HepG2 (cell line): ENCODE results near the gene SERPINF2. TPM values are rescaled to one million over a fixed set of nuclear protein-coding genes. Genes with fewer than 3 reads are reported as not detected.

ENCODE experiments used
- AHR ChIP-seq: IDR thresholded peaks from 2 replicates; pipeline ENCODE4 v1.6.1; 2018; ENCODE audit warnings: missing genetic modification reagents, missing compliant biosample characterization
- ELF4 ChIP-seq: sonication (generic); formaldehyde crosslinking; IDR thresholded peaks from 2 replicates; pipeline ENCODE4 v1.5.0; 2020; ENCODE audit warnings: missing genetic modification reagents, mild to moderate bottlenecking, moderate library complexity, borderline replicate concordance
- EZH2 ChIP-seq: conservative IDR thresholded peaks from 2 replicates; pipeline ENCODE4 v1.6.1; 2012; ENCODE audit warnings: mild to moderate bottlenecking, low read depth, low read length, moderate library complexity
- MYNN ChIP-seq: sonication (generic); formaldehyde crosslinking; IDR thresholded peaks from 2 replicates; pipeline ENCODE4 v1.4.0; 2020; ENCODE audit warnings: mild to moderate bottlenecking, low read depth, missing genetic modification reagents
- NCOR1 ChIP-seq: fragments of 200-600 bp; sonication (generic); IDR thresholded peaks from 2 replicates; pipeline ENCODE4 v1.7.0; 2017; ENCODE audit warnings: antibody characterized with exemption, low read length, borderline replicate concordance
- NFE2L2 ChIP-seq: fragments of 150-350 bp; IDR thresholded peaks from 2 replicates; pipeline ENCODE4 v1.6.1; 2014; ENCODE audit warnings: low read length
- NFIC ChIP-seq: IDR thresholded peaks from 2 replicates; pipeline ENCODE4 v1.6.1; 2012; ENCODE audit warnings: mild to moderate bottlenecking, low read length, inconsistent platforms
- SMARCC2 ChIP-seq: fragments of 450-650 bp; IDR thresholded peaks from 2 replicates; pipeline ENCODE4 v1.6.1; 2017; ENCODE audit warnings: antibody characterized with exemption, mild to moderate bottlenecking
- SNAPC2 ChIP-seq: sonication (generic); formaldehyde crosslinking; IDR thresholded peaks from 2 replicates; pipeline ENCODE4 v1.8.1; 2022; ENCODE audit warnings: mild to moderate bottlenecking, missing genetic modification reagents
- STAT5B ChIP-seq: sonication (generic); formaldehyde crosslinking; IDR thresholded peaks from 2 replicates; pipeline ENCODE4 v1.4.0; 2020; ENCODE audit warnings: missing genetic modification reagents
- TCF12 ChIP-seq, 2 experiments: fragments of 450-650 bp in 1 of 2; sonication (generic) in 1 of 2; formaldehyde crosslinking in 1 of 2; IDR thresholded peaks; 2 replicates each; pipeline versions ENCODE4 v1.6.1 to v1.8.0; 2017 to 2022; ENCODE audit warnings: antibody characterized with exemption in 1 of 2, mild to moderate bottlenecking in 1 of 2, missing genetic modification reagents in 1 of 2, moderate library complexity in 1 of 2
- ZBTB3 ChIP-seq: sonication (generic); formaldehyde crosslinking; IDR thresholded peaks from 2 replicates; pipeline ENCODE4 v1.4.0; 2020; ENCODE audit warnings: low read depth, mild to moderate bottlenecking, moderate library complexity, missing genetic modification reagents, borderline replicate concordance
- ZKSCAN1 ChIP-seq: fragments of 150-350 bp; IDR thresholded peaks from 2 replicates; pipeline ENCODE4 v1.6.1; 2014; ENCODE audit warnings: low read length
- ZNF12 ChIP-seq: sonication (generic); formaldehyde crosslinking; IDR thresholded peaks from 2 replicates; pipeline ENCODE4 v1.5.0; 2020; ENCODE audit warnings: missing genetic modification reagents
- ZNF24 ChIP-seq: fragments of 450-650 bp; IDR thresholded peaks from 2 replicates; pipeline ENCODE4 v1.6.1; 2017; ENCODE audit warnings: antibody characterized with exemption, mild to moderate bottlenecking
- ZNF282 ChIP-seq: fragments of 450-650 bp; IDR thresholded peaks from 2 replicates; pipeline ENCODE4 v1.6.1; 2018; ENCODE audit not compliant: partially characterized antibody
- ZNF354B ChIP-seq: sonication (generic); formaldehyde crosslinking; IDR thresholded peaks from 2 replicates; pipeline ENCODE4 v1.8.0; 2022; ENCODE audit warnings: mild to moderate bottlenecking, missing genetic modification reagents
- ZNF432 ChIP-seq: sonication (generic); formaldehyde crosslinking; IDR thresholded peaks from 2 replicates; pipeline ENCODE4 v1.5.0; 2020; ENCODE audit warnings: missing genetic modification reagents, mild to moderate bottlenecking, borderline replicate concordance
- ZNF556 ChIP-seq: sonication (generic); formaldehyde crosslinking; IDR thresholded peaks from 2 replicates; pipeline ENCODE4 v1.4.0; 2020; ENCODE audit warnings: mild to moderate bottlenecking, missing genetic modification reagents, borderline replicate concordance
- ZNF563 ChIP-seq: sonication (generic); formaldehyde crosslinking; IDR thresholded peaks from 2 replicates; pipeline ENCODE4 v1.8.0; 2022; ENCODE audit warnings: mild to moderate bottlenecking, moderate library complexity, missing genetic modification reagents
- ZNF607 ChIP-seq: sonication (generic); formaldehyde crosslinking; IDR thresholded peaks from 2 replicates; pipeline ENCODE4 v1.5.1; 2020; ENCODE audit warnings: missing genetic modification reagents, mild to moderate bottlenecking, borderline replicate concordance
- ZNF724P ChIP-seq: sonication (generic); formaldehyde crosslinking; IDR thresholded peaks from 2 replicates; pipeline ENCODE4 v1.8.0; 2022; ENCODE audit warnings: missing genetic modification reagents, borderline replicate concordance
- ZNF788 ChIP-seq: sonication (generic); formaldehyde crosslinking; IDR thresholded peaks from 2 replicates; pipeline ENCODE4 v1.5.0; 2020; ENCODE audit warnings: mild to moderate bottlenecking, missing genetic modification reagents, borderline replicate concordance
- polyA plus RNA-seq, 8 experiments: library from polyadenylated mRNA; depleted of rRNA in 3 of 8; stranded (reverse) in 7 of 8; unstranded in 1 of 8; fragments of >200 nt; fragmentation: Illumina TruSeq in 4 of 8; extraction: Trizol in 4 of 8; gene quantifications; 2 replicates each; pipeline versions ENCODE4 v1.2.1 to v1.2.3, GENCODE V29; 2011 to 2016; ENCODE audit warnings: low read depth in 4 of 8, missing spikeins in 1 of 8, mixed read lengths in 1 of 8; ENCODE audit not compliant: insufficient read depth in 1 of 8
- total RNA-seq, 5 experiments: library from RNA; depleted of rRNA; stranded (reverse); fragments of >200 nt; fragmentation: Illumina TruSeq; extraction: Trizol; gene quantifications; 2 replicates each; pipeline ENCODE4 v1.2.3, GENCODE V29; 2016; ENCODE audit warnings: low read depth in 1 of 5
- TF ChIP-seq, protein P1 (sequence below): sonication (generic); formaldehyde crosslinking; IDR thresholded peaks from 2 replicates; pipeline ENCODE4 v1.4.0; 2020; ENCODE audit warnings: missing genetic modification reagents
- TF ChIP-seq, protein P2 (sequence below): sonication (generic); formaldehyde crosslinking; IDR thresholded peaks from 2 replicates; pipeline ENCODE4 v1.8.0; 2023; ENCODE audit warnings: mild to moderate bottlenecking, missing genetic modification reagents
- TF ChIP-seq, protein P3 (sequence below): sonication (generic); formaldehyde crosslinking; IDR thresholded peaks from 2 replicates; pipeline ENCODE4 v1.4.0; 2020; ENCODE audit warnings: missing genetic modification reagents, borderline replicate concordance

SERPINF2 gene
- total and polyA plus RNA-seq, 2 of the 13 experiments (the other 11 are each of a cell fraction or from before 2014, with no cell fraction given), result 309 to 548 TPM

DNA sequence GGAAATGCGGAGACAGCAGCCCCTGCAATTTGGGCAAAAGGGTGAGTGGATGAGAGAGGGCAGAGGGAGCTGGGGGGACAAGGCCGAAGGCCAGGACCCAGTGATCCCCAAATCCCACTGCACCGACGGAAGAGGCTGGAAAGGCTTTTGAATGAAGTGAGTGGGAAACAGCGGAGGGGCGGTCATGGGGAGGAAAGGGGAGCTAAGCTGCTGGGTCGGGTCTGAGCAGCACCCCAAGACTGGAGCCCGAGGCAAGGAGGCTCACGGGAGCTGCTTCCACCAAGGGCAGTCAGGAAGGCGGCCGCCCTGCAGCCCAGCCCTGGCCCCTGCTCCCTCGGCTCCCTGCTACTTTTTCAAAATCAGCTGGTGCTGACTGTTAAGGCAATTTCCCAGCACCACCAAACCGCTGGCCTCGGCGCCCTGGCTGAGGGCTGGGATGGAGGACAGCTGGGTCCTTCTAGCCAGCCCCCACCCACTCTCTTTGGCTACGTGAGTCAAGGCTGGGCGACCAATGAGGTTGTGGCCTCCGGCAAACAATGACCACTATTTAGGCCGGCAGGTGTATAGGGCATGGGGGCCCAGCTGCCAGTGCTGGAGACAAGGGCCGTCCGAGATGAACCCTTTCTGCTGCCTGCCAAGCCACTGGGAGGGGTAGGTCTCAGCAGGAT is 19.7 kb downstream of the SERPINF2 start (continued):
- TF ChIP-seq ZKSCAN1, result no peak
- TF ChIP-seq ELF4, result no peak
- TF ChIP-seq EZH2, result no peak
- no peak; the same call in 1 of the 2 replicates for TF ChIP-seq ZNF724P
- TF ChIP-seq ZNF607 (CRISPR knock-in tag), result no peak
- TF ChIP-seq, protein P1, sequence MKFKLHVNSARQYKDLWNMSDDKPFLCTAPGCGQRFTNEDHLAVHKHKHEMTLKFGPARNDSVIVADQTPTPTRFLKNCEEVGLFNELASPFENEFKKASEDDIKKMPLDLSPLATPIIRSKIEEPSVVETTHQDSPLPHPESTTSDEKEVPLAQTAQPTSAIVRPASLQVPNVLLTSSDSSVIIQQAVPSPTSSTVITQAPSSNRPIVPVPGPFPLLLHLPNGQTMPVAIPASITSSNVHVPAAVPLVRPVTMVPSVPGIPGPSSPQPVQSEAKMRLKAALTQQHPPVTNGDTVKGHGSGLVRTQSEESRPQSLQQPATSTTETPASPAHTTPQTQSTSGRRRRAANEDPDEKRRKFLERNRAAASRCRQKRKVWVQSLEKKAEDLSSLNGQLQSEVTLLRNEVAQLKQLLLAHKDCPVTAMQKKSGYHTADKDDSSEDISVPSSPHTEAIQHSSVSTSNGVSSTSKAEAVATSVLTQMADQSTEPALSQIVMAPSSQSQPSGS (CRISPR knock-in tag), result no peak
- TF ChIP-seq, protein P2, sequence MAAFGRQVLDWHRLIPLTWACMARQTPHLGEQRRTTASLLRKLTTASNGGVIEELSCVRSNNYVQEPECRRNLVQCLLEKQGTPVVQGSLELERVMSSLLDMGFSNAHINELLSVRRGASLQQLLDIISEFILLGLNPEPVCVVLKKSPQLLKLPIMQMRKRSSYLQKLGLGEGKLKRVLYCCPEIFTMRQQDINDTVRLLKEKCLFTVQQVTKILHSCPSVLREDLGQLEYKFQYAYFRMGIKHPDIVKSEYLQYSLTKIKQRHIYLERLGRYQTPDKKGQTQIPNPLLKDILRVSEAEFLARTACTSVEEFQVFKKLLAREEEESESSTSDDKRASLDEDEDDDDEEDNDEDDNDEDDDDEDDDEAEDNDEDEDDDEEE (CRISPR knock-in tag), result no peak; the same call in 1 of the 2 replicates
- no peak for TF ChIP-seq NCOR1
- no peak for TF ChIP-seq ZNF24
- TF ChIP-seq ZNF563, result no peak
- no peak for TF ChIP-seq ZNF354B (CRISPR knock-in tag)
- TF ChIP-seq ZNF788 (CRISPR knock-in tag), result 0 out of 2 replicates have a peak, but pooled peaks have one; percentile 2
- TF ChIP-seq NFE2L2, result no peak
- no peak for TF ChIP-seq AHR (CRISPR knock-in tag)
- TF ChIP-seq MYNN (CRISPR knock-in tag), result no peak; the same call in 1 of the 2 replicates
- TF ChIP-seq ZBTB3, result no peak
- no peak for TF ChIP-seq SNAPC2 (CRISPR knock-in tag)
- TF ChIP-seq STAT5B (CRISPR knock-in tag), result no peak
- no peak for TF ChIP-seq ZNF282
- TF ChIP-seq TCF12 (IDR thresholded peaks at IDR 0.05), result no peak
- TF ChIP-seq TCF12 (CRISPR knock-in tag; IDR thresholded peaks at IDR 0.05), result no peak
- TF ChIP-seq, protein P3, sequence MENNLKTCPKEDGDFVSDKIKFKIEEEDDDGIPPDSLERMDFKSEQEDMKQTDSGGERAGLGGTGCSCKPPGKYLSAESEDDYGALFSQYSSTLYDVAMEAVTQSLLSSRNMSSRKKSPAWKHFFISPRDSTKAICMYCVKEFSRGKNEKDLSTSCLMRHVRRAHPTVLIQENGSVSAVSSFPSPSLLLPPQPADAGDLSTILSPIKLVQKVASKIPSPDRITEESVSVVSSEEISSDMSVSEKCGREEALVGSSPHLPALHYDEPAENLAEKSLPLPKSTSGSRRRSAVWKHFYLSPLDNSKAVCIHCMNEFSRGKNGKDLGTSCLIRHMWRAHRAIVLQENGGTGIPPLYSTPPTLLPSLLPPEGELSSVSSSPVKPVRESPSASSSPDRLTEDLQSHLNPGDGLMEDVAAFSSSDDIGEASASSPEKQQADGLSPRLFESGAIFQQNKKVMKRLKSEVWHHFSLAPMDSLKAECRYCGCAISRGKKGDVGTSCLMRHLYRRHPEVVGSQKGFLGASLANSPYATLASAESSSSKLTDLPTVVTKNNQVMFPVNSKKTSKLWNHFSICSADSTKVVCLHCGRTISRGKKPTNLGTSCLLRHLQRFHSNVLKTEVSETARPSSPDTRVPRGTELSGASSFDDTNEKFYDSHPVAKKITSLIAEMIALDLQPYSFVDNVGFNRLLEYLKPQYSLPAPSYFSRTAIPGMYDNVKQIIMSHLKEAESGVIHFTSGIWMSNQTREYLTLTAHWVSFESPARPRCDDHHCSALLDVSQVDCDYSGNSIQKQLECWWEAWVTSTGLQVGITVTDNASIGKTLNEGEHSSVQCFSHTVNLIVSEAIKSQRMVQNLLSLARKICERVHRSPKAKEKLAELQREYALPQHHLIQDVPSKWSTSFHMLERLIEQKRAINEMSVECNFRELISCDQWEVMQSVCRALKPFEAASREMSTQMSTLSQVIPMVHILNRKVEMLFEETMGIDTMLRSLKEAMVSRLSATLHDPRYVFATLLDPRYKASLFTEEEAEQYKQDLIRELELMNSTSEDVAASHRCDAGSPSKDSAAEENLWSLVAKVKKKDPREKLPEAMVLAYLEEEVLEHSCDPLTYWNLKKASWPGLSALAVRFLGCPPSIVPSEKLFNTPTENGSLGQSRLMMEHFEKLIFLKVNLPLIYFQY, result no peak
- no peak for TF ChIP-seq SMARCC2
- no peak for TF ChIP-seq ZNF12
- no peak for TF ChIP-seq NFIC
- 0 out of 2 replicates have a peak, but pooled peaks have one; percentile 27 for TF ChIP-seq ZNF556 (CRISPR knock-in tag)
- TF ChIP-seq ZNF432 (CRISPR knock-in tag), result no peak
